MCF 10A (cell line): ENCODE data around the gene RASIP1. TPM values are rescaled to one million over a fixed set of nuclear protein-coding genes. Genes with fewer than 3 reads are reported as not detected.

ENCODE experiments used
- BruUV-seq: library from RNA; stranded (reverse); fragments of 400-500 nt; replicated peaks from 2 replicates; lab custom pipeline; 2021; lab: Mats Ljungman, UMichigan
- CTCF ChIA-PET: fragments of 300-600 bp; sonication (Branson Sonifier 250); formaldehyde crosslinking; extraction: SDS; loops from one replicate; lab custom pipeline; 2021; ENCODE audit warnings: antibody characterized with exemption, inconsistent platforms; lab: Yijun Ruan, JAX
- POLR2A ChIA-PET: fragments of 300-600, 350-650 bp; sonication (Branson Sonifier 250); formaldehyde crosslinking; extraction: SDS; loops from one replicate; lab custom pipeline; 2020; ENCODE audit warnings: antibody characterized with exemption, inconsistent platforms; lab: Yijun Ruan, JAX
- DNase-seq: peaks from one replicate; pipeline ENCODE4 v3.0.0-alpha.2; 2018; ENCODE audit not compliant: unreplicated experiment
- H3K27ac Mint-ChIP-seq: one replicate; pipeline ENCODE4 v1.8.0; 2022; ENCODE audit warnings: mild to moderate bottlenecking, low read depth, mixed read lengths; ENCODE audit not compliant: unreplicated experiment
- H3K27me3 Mint-ChIP-seq: one replicate; pipeline ENCODE4 v1.8.0; 2022; ENCODE audit warnings: mixed read lengths; ENCODE audit not compliant: insufficient read depth, unreplicated experiment
- H3K36me3 Mint-ChIP-seq: one replicate; pipeline ENCODE4 v1.8.0; 2022; ENCODE audit warnings: mild to moderate bottlenecking, moderate library complexity, mixed read lengths; ENCODE audit not compliant: insufficient read depth, unreplicated experiment
- H3K4me1 Mint-ChIP-seq: one replicate; pipeline ENCODE4 v1.8.0; 2022; ENCODE audit warnings: mixed read lengths; ENCODE audit not compliant: insufficient read depth, unreplicated experiment
- H3K4me3 Mint-ChIP-seq: one replicate; pipeline ENCODE4 v1.8.0; 2022; ENCODE audit warnings: mild to moderate bottlenecking, moderate library complexity, mixed read lengths; ENCODE audit not compliant: unreplicated experiment
- H3K9me3 Mint-ChIP-seq: one replicate; pipeline ENCODE4 v1.8.0; 2022; ENCODE audit warnings: mixed read lengths; ENCODE audit not compliant: unreplicated experiment
- intact Hi-C: fragments of 100-400 bp; cut with micrococcal nuclease; formaldehyde crosslinking; loops from 2 replicates; pipeline ENCODE4 v1.14.1; 2022
- total RNA-seq: library from RNA; stranded (reverse); gene quantifications from 2 replicates; pipeline ENCODE4 v1.2.3, GENCODE V29; 2022
- TF ChIP-seq, protein P1 (sequence below): fragments of 200-600 bp; IDR thresholded peaks from one replicate; pipeline ENCODE4 v1.8.0; 2022; ENCODE audit warnings: antibody characterized with exemption, mild to moderate bottlenecking; ENCODE audit not compliant: unreplicated experiment

The RASIP1 gene
- total RNA-seq, 1 experiment from 2014 or later, result 1.9 TPM

DNA sequence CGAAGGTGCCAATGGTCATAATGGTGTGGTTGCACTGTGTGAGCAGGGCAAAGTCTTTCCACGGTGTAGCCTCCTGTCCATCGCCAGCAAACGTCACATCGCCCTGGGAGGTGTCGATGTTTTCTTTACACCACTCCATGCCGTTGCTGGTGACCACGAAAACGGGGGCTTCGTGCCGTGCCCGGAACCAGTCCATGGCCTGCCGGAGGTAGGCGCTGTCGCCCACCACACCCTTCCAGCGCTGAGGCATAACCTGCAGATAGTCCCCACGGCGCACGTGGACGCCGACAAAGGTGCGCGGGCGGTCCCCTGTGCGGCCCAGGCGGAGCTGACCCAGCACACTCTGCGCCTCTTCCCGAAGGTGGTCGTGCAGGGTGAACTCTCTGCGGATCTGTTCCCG lies 9.9 kb upstream of the RASIP1 start:
- DNase-seq, result no peak
- H3K27ac Mint-ChIP-seq, result no peak overlapping the region
- H3K27me3 Mint-ChIP-seq, result no peaks in the 10 kb centered on the region
- no TSS peak for BruUV-seq
- POLR2A ChIA-PET, result no interaction called here
- intact Hi-C loops, result no loop called here
- no peak overlapping the region for H3K4me3 Mint-ChIP-seq
- CTCF ChIA-PET, result interaction anchor here (1.7 kb wide), 1 partner anchor 11 kb away, joined by 9 read pairs; the partner anchor contains the start of gene RASIP1
- H3K36me3 Mint-ChIP-seq, result peaks cover 14% of the 10 kb centered on the region
- TF ChIP-seq, protein P1, sequence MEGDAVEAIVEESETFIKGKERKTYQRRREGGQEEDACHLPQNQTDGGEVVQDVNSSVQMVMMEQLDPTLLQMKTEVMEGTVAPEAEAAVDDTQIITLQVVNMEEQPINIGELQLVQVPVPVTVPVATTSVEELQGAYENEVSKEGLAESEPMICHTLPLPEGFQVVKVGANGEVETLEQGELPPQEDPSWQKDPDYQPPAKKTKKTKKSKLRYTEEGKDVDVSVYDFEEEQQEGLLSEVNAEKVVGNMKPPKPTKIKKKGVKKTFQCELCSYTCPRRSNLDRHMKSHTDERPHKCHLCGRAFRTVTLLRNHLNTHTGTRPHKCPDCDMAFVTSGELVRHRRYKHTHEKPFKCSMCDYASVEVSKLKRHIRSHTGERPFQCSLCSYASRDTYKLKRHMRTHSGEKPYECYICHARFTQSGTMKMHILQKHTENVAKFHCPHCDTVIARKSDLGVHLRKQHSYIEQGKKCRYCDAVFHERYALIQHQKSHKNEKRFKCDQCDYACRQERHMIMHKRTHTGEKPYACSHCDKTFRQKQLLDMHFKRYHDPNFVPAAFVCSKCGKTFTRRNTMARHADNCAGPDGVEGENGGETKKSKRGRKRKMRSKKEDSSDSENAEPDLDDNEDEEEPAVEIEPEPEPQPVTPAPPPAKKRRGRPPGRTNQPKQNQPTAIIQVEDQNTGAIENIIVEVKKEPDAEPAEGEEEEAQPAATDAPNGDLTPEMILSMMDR, result no peak
- peaks cover 25% of the 10 kb centered on the region for H3K4me1 Mint-ChIP-seq
- no peaks in the 10 kb centered on the region for H3K9me3 Mint-ChIP-seq

DNA sequence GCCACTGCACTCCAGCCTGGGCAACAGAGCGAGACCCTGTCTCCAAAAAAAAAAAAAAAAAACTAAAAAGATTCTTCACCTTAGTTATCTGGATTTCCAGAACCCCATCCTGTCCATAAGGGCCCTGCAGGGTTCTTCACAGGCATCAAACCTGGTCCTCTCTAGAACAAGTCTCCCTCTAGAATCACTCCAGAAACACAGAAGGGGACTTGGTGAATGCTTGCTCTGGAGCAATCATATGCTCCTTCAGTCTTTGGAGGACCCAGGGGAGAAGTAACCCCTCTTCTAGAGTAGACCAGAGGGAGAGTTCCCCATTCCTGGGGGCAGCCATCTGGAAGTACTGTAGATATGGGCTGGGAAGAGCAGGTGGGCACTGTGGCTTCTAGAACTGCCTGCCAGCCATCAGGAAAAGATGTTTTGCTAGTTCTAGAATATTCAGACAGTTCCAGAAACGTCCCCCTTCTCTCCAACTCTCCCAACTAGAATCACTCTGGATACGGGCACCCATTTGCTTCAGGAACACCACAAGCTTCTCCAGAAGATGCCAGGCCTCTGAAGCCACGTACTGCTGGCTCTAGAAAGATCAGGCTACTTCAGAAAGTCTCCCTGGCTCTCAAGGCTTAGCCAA lies 9.3 kb upstream of the RASIP1 start:
- TF ChIP-seq, protein P1, result no peak
- ChIA-PET CTCF (no interaction called here), POLR2A (no interaction called here)
- BruUV-seq, result TSS peak; percentile 2
- H3K4me3 Mint-ChIP-seq, result no peak overlapping the region
- no peak overlapping the region for H3K27ac Mint-ChIP-seq
- H3K27me3 Mint-ChIP-seq, result no peaks in the 10 kb centered on the region
- H3K4me1 Mint-ChIP-seq, result peaks cover 18% of the 10 kb centered on the region
- intact Hi-C loops, result no loop called here
- no peaks in the 10 kb centered on the region for H3K9me3 Mint-ChIP-seq
- peaks cover 14% of the 10 kb centered on the region for H3K36me3 Mint-ChIP-seq
- DNase-seq, result no peak

- no peak for DNase-seq
- H3K9me3 Mint-ChIP-seq, result no peaks in the 10 kb centered on the region
- no peak within 1 kb of the TSS for H3K27ac Mint-ChIP-seq
- TF ChIP-seq, protein P1, result no peak
- H3K4me1 Mint-ChIP-seq, result peaks cover 8% of the 10 kb centered on the region
- no peak within 1 kb of the TSS for H3K4me3 Mint-ChIP-seq
- no TSS peak for BruUV-seq
- H3K36me3 Mint-ChIP-seq, result peaks cover 10% of the 10 kb centered on the region
- ChIA-PET CTCF (interaction anchor here (0.9 kb wide), 1 partner anchor 71 kb away, joined by 3 read pairs; no protein-coding TSS in a partner anchor), POLR2A (interaction anchor here (0.6 kb wide), 2 partner anchors 73 to 814 kb away, joined by 3 to 4 read pairs; no protein-coding TSS in a partner anchor)
- no peaks in the 10 kb centered on the region for H3K27me3 Mint-ChIP-seq
- intact Hi-C loops, result no loop called here
Measured at GRCh38 chr19:48746738-48747575, 6.5 kb upstream of the RASIP1 start, which contains the start of gene IZUMO1. TSS of gene IZUMO1 (minus strand) at chr19:48746909. CDS start at chr19:48745859, 1,050 bp downstream.

DNA sequence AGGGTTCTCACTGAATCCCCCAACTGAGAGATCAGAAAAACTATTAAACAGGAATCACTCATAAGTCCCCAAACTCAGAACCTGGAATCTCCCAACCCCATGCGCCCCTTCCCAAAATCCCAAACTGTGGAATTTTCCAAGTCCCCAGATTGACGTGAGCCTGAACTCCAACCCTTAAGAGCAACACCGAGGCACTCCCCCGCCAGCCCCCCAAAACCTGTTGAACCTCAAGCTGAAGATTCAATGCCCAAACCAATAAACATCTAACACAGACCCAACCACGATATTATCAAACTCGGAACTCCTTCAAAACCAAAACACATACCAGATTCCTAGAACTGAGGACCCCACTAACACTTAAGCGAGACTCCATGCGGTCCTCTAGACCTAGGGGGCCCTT lies 5.7 kb upstream of the RASIP1 start:
- Mint-ChIP-seq H3K36me3 (peaks cover 10% of the 10 kb centered on the region), H3K4me3 (no peak overlapping the region), H3K27me3 (no peaks in the 10 kb centered on the region), H3K27ac (no peak overlapping the region), H3K9me3 (no peaks in the 10 kb centered on the region), H3K4me1 (peaks cover 2% of the 10 kb centered on the region)
- DNase-seq, result no peak
- ChIA-PET POLR2A (interaction anchor here (0.6 kb wide), 1 partner anchor 815 kb away, joined by 3 read pairs; no protein-coding TSS in a partner anchor), CTCF (no interaction called here)
- intact Hi-C loops, result no loop called here
- TF ChIP-seq, protein P1, result no peak
- BruUV-seq, result no TSS peak
